ENCODE data around the gene TMEM45B.
"Not testable (repeated sequence)": the region's sequence is repeated elsewhere in the genome, so short reads cannot be mapped to it uniquely, and the experiment has no call there.

Gene TMEM45B

GRCh38 chr11:129815596-129816461 is at the start of gene TMEM45B:
Gene TMEM45B, plus strand, starts transcription at chr11:129815848. Its CDS starts 36,635 bp downstream, at chr11:129852483.
- peak; percentile 54 to 67 for ATAC-seq

- ATAC-seq = no peak
These were observed 48.6 kb upstream of the TMEM45B start for GRCh38 chr11:129766898-129767604.

GRCh38 chr11:129767827-129768226 is 47.8 kb upstream of the TMEM45B start:
- no peak for ATAC-seq

- ATAC-seq = no peak
These were observed 47.3 kb upstream of the TMEM45B start for GRCh38 chr11:129768356-129768755.

- ATAC-seq = no peak
These were observed 46.6 kb upstream of the TMEM45B start for GRCh38 chr11:129769059-129769458.

GRCh38 chr11:129770993-129771392 is 44.7 kb upstream of the TMEM45B start:
- ATAC-seq = no peak

GRCh38 chr11:129771456-129771855 is 44.2 kb upstream of the TMEM45B start:
- ATAC-seq = not testable (repeated sequence)

- ATAC-seq = no peak
These were observed 36.8 kb upstream of the TMEM45B start for GRCh38 chr11:129778877-129779276.

GRCh38 chr11:129779342-129779741 is 36.3 kb upstream of the TMEM45B start:
- ATAC-seq = no peak

- ATAC-seq = no peak
These were observed 30.1 kb upstream of the TMEM45B start for GRCh38 chr11:129785383-129786111.

GRCh38 chr11:129786112-129786416 is 29.6 kb upstream of the TMEM45B start:
- ATAC-seq = not testable (repeated sequence)

- ATAC-seq = no peak
These were observed 28.0 kb upstream of the TMEM45B start for GRCh38 chr11:129787532-129788155.

GRCh38 chr11:129788278-129788677 is 27.4 kb upstream of the TMEM45B start:
- ATAC-seq = no peak

- no peak for ATAC-seq
These were observed 25.5 kb upstream of the TMEM45B start for GRCh38 chr11:129790106-129790505.

GRCh38 chr11:129791515-129791914 is 24.1 kb upstream of the TMEM45B start:
- ATAC-seq = no peak

- no peak for ATAC-seq
These were observed 23.0 kb upstream of the TMEM45B start for GRCh38 chr11:129792663-129793062.

- no peak for ATAC-seq
These were observed 20.6 kb upstream of the TMEM45B start for GRCh38 chr11:129795089-129795488.

- ATAC-seq = no peak
These were observed 17.4 kb upstream of the TMEM45B start for GRCh38 chr11:129798212-129798611.

GRCh38 chr11:129800162-129800561 is 15.5 kb upstream of the TMEM45B start:
- ATAC-seq = not testable (repeated sequence)

GRCh38 chr11:129800655-129801054 is 15.0 kb upstream of the TMEM45B start:
- ATAC-seq = no peak

- ATAC-seq = no peak
These were observed 12.1 kb upstream of the TMEM45B start for GRCh38 chr11:129803533-129803932.

- ATAC-seq = no peak
These were observed 11.6 kb upstream of the TMEM45B start for GRCh38 chr11:129804012-129804411.

GRCh38 chr11:129808241-129808640 is 7.4 kb upstream of the TMEM45B start:
- ATAC-seq = not testable (repeated sequence)
